OCI-LY7 (cell line): ENCODE results near the gene OTOF. TPM values are rescaled to one million over a fixed set of nuclear protein-coding genes. Genes with fewer than 3 reads are reported as not detected.

Experiments
- BruUV-seq: library from RNA; stranded (reverse); fragments of 400-500 nt; replicated peaks from 2 replicates; lab custom pipeline; 2021; lab: Mats Ljungman, UMichigan
- CTCF ChIA-PET: fragments of 300-600 bp; sonication (Branson Sonifier 250); formaldehyde crosslinking; loops from one replicate; lab custom pipeline; 2022; ENCODE audit warnings: antibody characterized with exemption; ENCODE audit not compliant: unreplicated experiment; lab: Charles Lee
- POLR2A ChIA-PET: fragments of 300-600 bp; sonication (Branson Sonifier 250); formaldehyde crosslinking; loops from one replicate; lab custom pipeline; 2022; ENCODE audit warnings: antibody characterized with exemption; lab: Charles Lee
- DNase-seq: peaks from one replicate; pipeline ENCODE4 v3.0.0-alpha.2; 2015; ENCODE audit warnings: low spot score
- H2AFZ ChIP-seq: fragments of 200-600 bp; sonication (generic), shearing (Covaris generic); 2 replicates; pipeline ENCODE4 v1.6.1; 2014; ENCODE audit warnings: mild to moderate bottlenecking, antibody characterized with exemption, low read length, moderate library complexity
- H3K27ac ChIP-seq: fragments of 200-600 bp; sonication (generic); 2 replicates; pipeline ENCODE4 v1.5.1; 2014; ENCODE audit warnings: mixed run types, low read depth, mild to moderate bottlenecking, moderate library complexity, low read length, inconsistent platforms; ENCODE audit not compliant: poor library complexity, severe bottlenecking
- H3K36me3 ChIP-seq: fragments of 200-600 bp; sonication (generic); 2 replicates; pipeline ENCODE4 v1.6.1; 2014; ENCODE audit warnings: mild to moderate bottlenecking, antibody characterized with exemption, low read length, moderate library complexity, mixed read lengths; ENCODE audit not compliant: insufficient read depth
- H3K4me1 ChIP-seq: fragments of 200-600 bp; sonication (generic); 2 replicates; pipeline ENCODE4 v1.5.1; 2014; ENCODE audit warnings: mild to moderate bottlenecking, low read length; ENCODE audit not compliant: insufficient read depth, poor library complexity, severe bottlenecking
- H3K4me2 ChIP-seq: fragments of 200-600 bp; sonication (generic); 2 replicates; pipeline ENCODE4 v1.6.1; 2014; ENCODE audit warnings: mild to moderate bottlenecking, low read length
- H3K4me3 ChIP-seq: fragments of 200-600 bp; sonication (generic); 2 replicates; pipeline ENCODE4 v1.5.1; 2014; ENCODE audit warnings: mild to moderate bottlenecking, low read depth, low read length; ENCODE audit not compliant: poor library complexity, severe bottlenecking
- H3K79me2 ChIP-seq: fragments of 200-600 bp; sonication (generic); 2 replicates; pipeline ENCODE4 v1.6.1; 2016; ENCODE audit warnings: low read depth, mild to moderate bottlenecking, low read length, moderate library complexity, mixed read lengths; ENCODE audit not compliant: insufficient read depth
- H3K9me2 ChIP-seq: fragments of 200-600 bp; sonication (generic); 2 replicates; pipeline ENCODE4 v1.6.1; 2016; ENCODE audit warnings: mild to moderate bottlenecking, low read length, mixed read lengths; ENCODE audit not compliant: insufficient read depth
- H3K9me3 ChIP-seq: fragments of 200-600 bp; sonication (generic); 2 replicates; pipeline ENCODE4 v1.6.1; 2014; ENCODE audit warnings: mild to moderate bottlenecking, mixed run types, low read length, mixed read lengths
- H4K20me1 ChIP-seq: fragments of 200-600 bp; sonication (generic); 2 replicates; pipeline ENCODE4 v1.6.1; 2014; ENCODE audit warnings: mild to moderate bottlenecking, antibody characterized with exemption, low read length, moderate library complexity, mixed read lengths; ENCODE audit not compliant: insufficient read depth
- CTCF ChIP-seq: fragments of 200-600 bp; sonication (generic); conservative IDR thresholded peaks from 2 replicates; pipeline ENCODE4 v1.5.1; 2014; ENCODE audit warnings: mild to moderate bottlenecking, antibody characterized with exemption, low read length, moderate library complexity, mixed read lengths
- EZH2phosphoT487 ChIP-seq: fragments of 200-600 bp; sonication (generic); IDR thresholded peaks from 2 replicates; pipeline ENCODE4 v1.6.1; 2018; ENCODE audit warnings: low read depth, borderline replicate concordance, mild to moderate bottlenecking, mixed run types, antibody characterized with exemption, low read length, moderate library complexity, mixed read lengths
- intact Hi-C: fragments of 100-400 bp; cut with micrococcal nuclease; formaldehyde crosslinking; loops from one replicate; pipeline ENCODE4 v1.10.0; 2022; ENCODE audit not compliant: unreplicated experiment
- total RNA-seq, 2 experiments: library from RNA; depleted of rRNA in 1 of 2; stranded (reverse); fragments of >200 nt in 1 of 2; shearing (Covaris generic) in 1 of 2; gene quantifications; 2 replicates each; pipeline ENCODE4 v1.2.3, GENCODE V29; 2014 to 2022

OTOF gene
- total RNA-seq, 2 experiments from 2014 or later = not detected

GRCh38 chr2:26489213-26489850 lies 11.4 kb upstream of the OTOF start:
- intact Hi-C loops = no loop called here
- H4K20me1 ChIP-seq = no peaks in the 10 kb centered on the region
- H3K4me1 ChIP-seq = no peaks in the 10 kb centered on the region
- no peaks in the 10 kb centered on the region for H3K9me2 ChIP-seq
- DNase-seq = no peak
- H3K4me2 ChIP-seq = no peak overlapping the region
- H3K79me2 ChIP-seq = no peaks in the 10 kb centered on the region
- TF ChIP-seq EZH2phosphoT487 (no peak), CTCF (no peak)
- POLR2A ChIA-PET = no interaction called here
- no peaks in the 10 kb centered on the region for H3K36me3 ChIP-seq
- no peak overlapping the region for H3K27ac ChIP-seq
- no peaks in the 10 kb centered on the region for H3K9me3 ChIP-seq
- CTCF ChIA-PET = no interaction called here
- no TSS peak for BruUV-seq
- H3K4me3 ChIP-seq = no peak overlapping the region
- H2AFZ ChIP-seq = no peak overlapping the region

- Histone ChIP-seq H3K9me3 (no peaks in the 10 kb centered on the region), H4K20me1 (no peaks in the 10 kb centered on the region), H3K79me2 (no peaks in the 10 kb centered on the region), H3K4me1 (no peaks in the 10 kb centered on the region), H2AFZ (no peak overlapping the region), H3K4me3 (no peak overlapping the region), H3K36me3 (no peaks in the 10 kb centered on the region), H3K27ac (no peak overlapping the region), H3K9me2 (no peaks in the 10 kb centered on the region), H3K4me2 (no peak overlapping the region)
- TF ChIP-seq EZH2phosphoT487 = no peak
- no peak for TF ChIP-seq CTCF
- CTCF ChIA-PET = no interaction called here
- intact Hi-C loops = no loop called here
- POLR2A ChIA-PET = interaction anchor here (0.9 kb wide), 1 partner anchor 101 kb away, joined by 3 read pairs; no protein-coding TSS in a partner anchor
- no TSS peak for BruUV-seq
- no peak for DNase-seq
Measured at GRCh38 chr2:26488463-26489212, 10.7 kb upstream of the OTOF start.

GRCh38 chr2:26487192-26487591 lies 9.3 kb upstream of the OTOF start:
- H3K9me3 ChIP-seq = no peaks in the 10 kb centered on the region
- DNase-seq = no peak
- H2AFZ ChIP-seq = no peak overlapping the region
- H3K36me3 ChIP-seq = no peaks in the 10 kb centered on the region
- no peaks in the 10 kb centered on the region for H3K9me2 ChIP-seq
- ChIA-PET POLR2A (no interaction called here), CTCF (no interaction called here)
- H3K4me3 ChIP-seq = no peak overlapping the region
- no TSS peak for BruUV-seq
- no peaks in the 10 kb centered on the region for H3K4me1 ChIP-seq
- TF ChIP-seq CTCF = no peak
- TF ChIP-seq EZH2phosphoT487 = no peak
- H4K20me1 ChIP-seq = no peaks in the 10 kb centered on the region
- intact Hi-C loops = no loop called here
- H3K27ac ChIP-seq = no peak overlapping the region
- no peaks in the 10 kb centered on the region for H3K79me2 ChIP-seq
- H3K4me2 ChIP-seq = no peak overlapping the region
